K562 treated with DMSO at 1 percent for 48 hours (cell line): Measurements from ENCODE around the gene PLAAT4. TPM values are rescaled to one million over a fixed set of nuclear protein-coding genes. Genes with fewer than 3 reads are reported as not detected.

Source experiments
- total RNA-seq: library from RNA; unstranded; fragments of 300-600 nt; gene quantifications from 2 replicates; pipeline ENCODE4 v1.2.3, GENCODE V29; 2022; ENCODE audit warnings: low replicate concordance; ENCODE audit errors: extremely low read depth

The PLAAT4 gene
- total RNA-seq = not detected in 2 replicates

GRCh38 chr11:63536669-63537292 lies at the start of gene PLAAT4:
TSS of gene PLAAT4 (plus strand) at chr11:63536808. CDS start at chr11:63536869, 61 bp downstream.

DNA sequence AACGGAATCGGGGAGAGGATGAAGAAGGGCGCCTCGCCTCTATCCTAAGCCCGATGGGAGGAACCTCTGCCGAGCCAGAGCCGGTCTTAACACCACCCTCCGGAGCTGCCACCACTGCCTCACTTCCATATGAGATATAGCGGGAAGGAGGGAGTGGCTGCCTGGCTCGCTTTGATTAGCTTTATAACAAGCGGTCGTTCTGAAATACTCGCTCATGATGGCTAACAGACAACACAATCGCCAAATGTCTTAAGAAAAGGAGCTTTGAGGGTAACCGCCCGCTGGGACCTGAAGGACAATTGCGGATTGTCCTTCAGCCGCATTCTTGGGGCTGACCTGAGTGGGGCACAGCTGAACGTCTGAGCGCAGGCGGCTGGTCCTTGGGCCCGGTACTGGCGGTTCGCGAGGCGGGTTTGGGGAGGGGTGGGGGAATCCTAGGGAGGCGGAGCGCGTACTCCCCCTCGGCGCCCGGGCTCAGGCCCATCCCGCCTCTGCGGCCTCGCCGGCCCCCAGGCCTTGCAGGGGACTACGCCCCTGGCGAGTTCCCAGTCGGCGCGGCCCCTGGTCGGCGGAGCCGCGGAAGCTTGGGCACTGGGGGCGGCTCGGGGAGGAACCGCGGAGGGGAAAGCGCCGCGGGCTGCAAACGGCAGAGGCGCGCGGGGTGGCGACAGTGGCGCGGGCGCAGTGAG lies 45.9 kb upstream of the PLAAT4 start, which contains the start of gene PLAAT5:
PLAAT5 (minus strand) TSS at position 617 of the 689 bp plus-strand sequence; CDS start at position 484, 133 bp downstream.

GRCh38 chr11:63505857-63506528 lies 30.6 kb upstream of the PLAAT4 start, which contains the start of gene LGALS12:
TSS of gene LGALS12 (plus strand) at chr11:63506084. CDS start at chr11:63506459, 375 bp downstream.

DNA sequence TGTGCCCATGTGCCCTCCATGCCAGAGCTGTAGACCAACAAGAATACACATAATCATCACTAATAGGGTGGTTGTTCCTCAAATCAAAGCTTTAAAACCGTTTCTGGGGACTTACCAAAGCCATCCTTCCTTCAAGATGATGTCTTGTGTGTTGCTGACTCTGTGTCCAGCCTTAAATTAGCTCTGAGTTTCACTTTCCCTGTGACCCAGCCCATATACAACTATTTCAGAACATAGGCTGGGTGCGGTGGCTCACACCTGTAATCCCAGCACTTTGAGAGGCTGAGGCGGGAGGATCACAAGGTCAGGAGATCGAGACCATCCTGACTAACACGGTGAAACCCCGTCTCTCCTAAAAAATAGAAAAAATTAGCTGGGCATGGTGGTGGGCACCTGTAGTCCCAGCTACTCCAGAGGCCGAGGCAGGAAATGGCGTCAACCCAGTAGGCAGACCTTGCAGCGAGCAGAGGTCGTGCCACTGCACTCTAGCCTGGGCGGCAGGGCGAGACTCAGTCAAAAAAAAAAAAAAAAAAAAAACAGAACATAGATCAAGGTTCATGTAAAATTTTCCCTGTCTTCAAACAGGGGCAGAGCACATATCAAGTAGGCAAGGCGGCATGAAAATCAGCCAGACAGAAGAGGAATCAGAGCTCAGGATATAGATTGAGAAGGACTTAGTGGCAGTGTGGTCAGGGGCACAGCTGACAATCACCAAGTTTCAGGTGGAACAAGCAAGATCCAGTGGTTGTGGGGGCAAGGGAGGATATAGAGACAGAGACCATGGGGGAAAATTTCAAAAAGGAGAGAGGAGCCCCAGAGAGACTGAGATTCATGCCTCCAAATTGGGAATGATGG lies 26.8 kb downstream of the PLAAT4 start, which contains the start of gene PLAAT2:
PLAAT2 (minus strand) TSS at position 179 of the 855 bp plus-strand sequence; CDS start at position 124, 55 bp downstream.

Other genes with a start within 250 kb of the PLAAT4 start
- not detected in 2 replicates for gene SLC22A9, start 167.0 kb upstream of the PLAAT4 start, total RNA-seq
- not detected in 2 replicates for gene PLAAT5, start 45.6 kb upstream of the PLAAT4 start, total RNA-seq
- not detected in 2 replicates for gene LGALS12, start 30.7 kb upstream of the PLAAT4 start, total RNA-seq
- gene PLAAT2, start 26.6 kb downstream of the PLAAT4 start, total RNA-seq = not detected in 2 replicates
- not detected in 2 replicates for gene PLAAT3, start 77.6 kb downstream of the PLAAT4 start, total RNA-seq
- not detected in 2 replicates for gene ATL3, start 134.6 kb downstream of the PLAAT4 start, total RNA-seq
- gene RTN3, start 144.7 kb downstream of the PLAAT4 start, total RNA-seq = not detected in 2 replicates
- not detected in 2 replicates for gene ZFTA, start 232.0 kb downstream of the PLAAT4 start, total RNA-seq